Iris pigment epithelial cell (primary cell): ENCODE results near the gene ETF1.
A peak's percentile ranks its signal among the peaks of the same experiment; 100 is the strongest.
"Not testable (repeated sequence)": the region's sequence is repeated elsewhere in the genome, so short reads cannot be mapped to it uniquely, and the experiment has no call there.

Source experiments
- DNase-seq: peaks from one replicate; pipeline ENCODE4 v3.0.0-alpha.2; 2011; ENCODE audit warnings: low read depth

Gene ETF1

DNA sequence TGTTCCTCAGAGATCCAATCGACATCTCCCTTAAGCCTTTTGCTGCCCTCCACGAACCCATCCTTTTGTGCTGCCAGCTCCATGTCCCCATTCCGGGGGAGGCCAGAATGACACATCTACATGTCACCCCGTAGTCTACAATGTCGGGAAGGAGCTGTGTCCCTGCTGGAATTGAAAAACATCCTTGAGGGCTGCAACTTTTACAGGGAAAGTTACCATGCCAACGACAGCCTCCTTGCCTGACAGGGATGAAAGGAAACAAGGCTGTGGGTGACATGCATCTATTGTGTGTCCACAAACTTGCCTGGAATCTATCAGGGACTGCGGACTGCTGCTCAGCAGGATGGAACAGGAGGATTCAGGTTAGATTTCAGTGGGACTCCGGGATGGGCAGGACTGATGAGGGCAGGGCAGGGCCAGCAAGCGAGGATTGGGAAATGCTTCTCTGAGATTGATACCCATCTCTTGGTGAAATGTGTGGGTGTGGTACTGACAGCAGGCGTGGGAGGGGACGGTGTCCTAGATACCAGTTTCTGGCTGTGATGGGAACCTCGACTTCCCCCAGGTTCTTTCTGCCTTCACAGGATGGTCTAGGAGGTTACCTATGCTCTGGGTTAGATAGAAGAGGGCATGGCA is 52.3 kb downstream of the ETF1 start:
- no peak for DNase-seq

DNA sequence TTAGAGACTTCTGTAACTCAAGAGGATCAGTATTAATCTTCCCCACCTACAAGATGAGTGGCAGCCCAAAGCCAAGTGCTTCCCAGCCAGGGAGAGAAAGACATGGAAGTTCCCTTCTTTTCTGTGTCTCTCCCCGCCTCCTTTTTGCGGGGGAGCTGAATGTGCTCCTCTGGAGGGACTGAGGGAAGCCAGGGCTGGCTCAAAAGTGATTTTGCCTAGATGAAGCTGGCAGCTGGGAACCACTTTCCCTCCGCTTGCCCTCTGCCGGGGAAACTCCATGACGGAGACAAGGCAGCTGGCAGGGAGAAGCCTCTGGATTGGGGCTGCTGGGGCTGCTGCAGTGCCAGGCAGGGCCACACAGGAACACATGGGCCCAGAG is 53.4 kb downstream of the ETF1 start:
- DNase-seq, result no peak

GRCh38 chr5:138488481-138488945 is 54.5 kb downstream of the ETF1 start:
- DNase-seq, result peak; percentile 64

GRCh38 chr5:138482638-138483037 is 60.4 kb downstream of the ETF1 start:
- no peak for DNase-seq

GRCh38 chr5:138476918-138477317 is 66.1 kb downstream of the ETF1 start:
- no peak for DNase-seq

DNA sequence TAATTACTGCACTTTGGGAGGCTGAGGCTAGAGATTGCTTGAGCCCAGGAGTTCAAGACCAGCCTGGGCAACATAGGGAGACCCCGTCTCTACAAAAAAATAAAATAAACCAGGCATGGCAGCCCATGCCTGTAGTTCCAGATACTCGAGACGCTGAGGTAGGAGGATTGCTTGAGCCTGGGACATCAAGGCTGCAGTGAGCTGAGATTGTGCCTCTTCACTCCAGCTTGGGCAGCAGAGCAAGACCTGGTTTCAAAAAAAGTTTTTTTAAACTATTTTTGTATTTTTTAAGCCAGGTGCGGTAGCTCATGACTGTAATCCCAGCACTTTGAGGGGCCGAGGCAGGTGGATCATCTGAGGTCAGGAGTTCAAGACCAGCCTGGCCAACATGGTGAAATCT is 69.9 kb downstream of the ETF1 start:
- DNase-seq, result not testable (repeated sequence)

- DNase-seq, result no peak
Observed at GRCh38 chr5:138472353-138472752, 70.7 kb downstream of the ETF1 start.

- DNase-seq, result no peak
Observed at GRCh38 chr5:138471052-138471361, 72.0 kb downstream of the ETF1 start.

- DNase-seq, result no peak
Observed at GRCh38 chr5:138470322-138471051, 72.5 kb downstream of the ETF1 start.

DNA sequence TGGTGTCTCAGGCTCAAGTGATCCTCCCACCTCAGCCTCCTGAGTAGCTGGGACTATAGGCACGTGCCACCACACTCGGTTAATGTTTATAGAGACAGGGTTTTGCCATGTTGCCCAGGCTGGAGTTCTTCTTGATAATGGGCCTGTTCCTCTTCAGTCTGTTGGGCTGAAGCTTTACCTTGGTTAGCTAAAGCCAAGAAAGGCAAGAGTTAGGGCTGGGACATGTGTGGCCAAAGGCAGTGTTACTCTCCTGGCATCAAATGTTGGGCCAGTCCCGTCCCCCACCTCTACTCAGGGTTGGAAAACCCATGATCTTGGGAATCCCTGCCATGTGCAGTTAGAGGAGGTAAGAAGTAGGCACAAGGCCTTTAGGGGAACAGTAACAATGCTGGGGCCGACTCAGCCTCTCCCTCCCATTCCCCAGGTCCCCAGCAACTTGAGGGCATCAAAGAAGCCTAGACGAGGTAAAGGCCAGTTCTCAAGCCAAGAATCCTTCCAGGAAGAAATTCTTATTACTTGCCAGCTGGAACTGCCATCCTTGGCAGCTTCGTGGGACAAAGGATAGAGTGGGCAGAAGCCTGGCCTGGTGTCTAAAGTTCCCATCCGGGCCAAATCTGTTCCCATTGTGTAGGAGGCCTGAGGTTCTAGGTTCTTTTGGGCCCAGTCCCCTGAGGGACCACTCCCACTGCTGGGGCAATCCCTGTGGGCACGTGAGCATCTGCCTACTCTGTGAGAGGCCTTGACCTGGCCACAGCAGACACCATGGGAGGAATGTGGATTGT is 73.3 kb downstream of the ETF1 start:
- DNase-seq, result peak; percentile 65

DNA sequence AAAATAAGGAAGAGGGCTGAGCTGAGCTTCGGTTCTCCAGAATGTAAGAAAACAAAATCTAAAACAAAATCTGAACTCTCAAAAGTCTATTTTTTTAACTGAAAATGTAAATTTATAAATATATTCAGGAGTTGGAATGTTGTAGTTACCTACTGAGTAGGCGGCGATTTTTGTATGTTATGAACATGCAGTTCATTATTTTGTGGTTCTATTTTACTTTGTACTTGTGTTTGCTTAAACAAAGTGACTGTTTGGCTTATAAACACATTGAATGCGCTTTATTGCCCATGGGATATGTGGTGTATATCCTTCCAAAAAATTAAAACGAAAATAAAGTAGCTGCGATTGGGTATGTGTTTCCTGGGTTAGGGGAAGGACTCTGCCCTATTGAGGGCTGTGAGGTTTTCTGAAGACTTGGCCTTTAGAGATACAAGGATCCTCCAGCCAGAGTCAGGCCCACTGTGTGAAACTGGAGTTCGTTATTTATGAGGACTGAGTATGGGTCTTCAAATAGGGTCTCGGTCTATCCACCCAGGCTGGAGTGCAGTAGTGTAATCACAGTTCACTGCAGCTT is 74.0 kb downstream of the ETF1 start:
- no peak for DNase-seq

GRCh38 chr5:138468133-138468965 is 74.7 kb downstream of the ETF1 start:
- no peak for DNase-seq

- DNase-seq, result no peak
Observed at GRCh38 chr5:138467711-138468132, 75.3 kb downstream of the ETF1 start.

DNA sequence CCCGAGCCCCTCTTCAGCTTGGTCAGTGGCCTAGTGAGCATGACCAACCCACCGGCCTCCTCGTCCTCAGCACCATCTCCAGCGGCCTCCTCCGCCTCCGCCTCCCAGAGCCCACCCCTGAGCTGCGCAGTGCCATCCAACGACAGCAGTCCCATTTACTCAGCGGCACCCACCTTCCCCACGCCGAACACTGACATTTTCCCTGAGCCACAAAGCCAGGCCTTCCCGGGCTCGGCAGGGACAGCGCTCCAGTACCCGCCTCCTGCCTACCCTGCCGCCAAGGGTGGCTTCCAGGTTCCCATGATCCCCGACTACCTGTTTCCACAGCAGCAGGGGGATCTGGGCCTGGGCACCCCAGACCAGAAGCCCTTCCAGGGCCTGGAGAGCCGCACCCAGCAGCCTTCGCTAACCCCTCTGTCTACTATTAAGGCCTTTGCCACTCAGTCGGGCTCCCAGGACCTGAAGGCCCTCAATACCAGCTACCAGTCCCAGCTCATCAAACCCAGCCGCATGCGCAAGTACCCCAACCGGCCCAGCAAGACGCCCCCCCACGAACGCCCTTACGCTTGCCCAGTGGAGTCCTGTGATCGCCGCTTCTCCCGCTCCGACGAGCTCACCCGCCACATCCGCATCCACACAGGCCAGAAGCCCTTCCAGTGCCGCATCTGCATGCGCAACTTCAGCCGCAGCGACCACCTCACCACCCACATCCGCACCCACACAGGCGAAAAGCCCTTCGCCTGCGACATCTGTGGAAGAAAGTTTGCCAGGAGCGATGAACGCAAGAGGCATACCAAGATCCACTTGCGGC is 75.9 kb downstream of the ETF1 start:
- DNase-seq, result no peak

- DNase-seq, result peak; percentile 36
Observed at GRCh38 chr5:138466125-138466899, 76.7 kb downstream of the ETF1 start.

DNA sequence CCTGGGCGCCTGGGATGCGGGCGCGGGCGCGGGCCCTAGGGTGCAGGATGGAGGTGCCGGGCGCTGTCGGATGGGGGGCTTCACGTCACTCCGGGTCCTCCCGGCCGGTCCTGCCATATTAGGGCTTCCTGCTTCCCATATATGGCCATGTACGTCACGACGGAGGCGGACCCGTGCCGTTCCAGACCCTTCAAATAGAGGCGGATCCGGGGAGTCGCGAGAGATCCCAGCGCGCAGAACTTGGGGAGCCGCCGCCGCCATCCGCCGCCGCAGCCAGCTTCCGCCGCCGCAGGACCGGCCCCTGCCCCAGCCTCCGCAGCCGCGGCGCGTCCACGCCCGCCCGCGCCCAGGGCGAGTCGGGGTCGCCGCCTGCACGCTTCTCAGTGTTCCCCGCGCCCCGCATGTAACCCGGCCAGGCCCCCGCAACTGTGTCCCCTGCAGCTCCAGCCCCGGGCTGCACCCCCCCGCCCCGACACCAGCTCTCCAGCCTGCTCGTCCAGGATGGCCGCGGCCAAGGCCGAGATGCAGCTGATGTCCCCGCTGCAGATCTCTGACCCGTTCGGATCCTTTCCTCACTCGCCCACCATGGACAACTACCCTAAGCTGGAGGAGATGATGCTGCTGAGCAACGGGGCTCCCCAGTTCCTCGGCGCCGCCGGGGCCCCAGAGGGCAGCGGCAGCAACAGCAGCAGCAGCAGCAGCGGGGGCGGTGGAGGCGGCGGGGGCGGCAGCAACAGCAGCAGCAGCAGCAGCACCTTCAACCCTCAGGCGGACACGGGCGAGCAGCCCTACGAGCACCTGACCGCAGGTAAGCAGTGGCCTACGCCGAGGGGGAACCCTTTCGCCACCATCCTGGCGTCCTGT is 77.5 kb downstream of the ETF1 start, which contains the start of gene EGR1:
Gene EGR1 (plus strand): TSS at position 219 of the 864 bp plus-strand sequence. CDS start 283 bp downstream, at position 502.
- DNase-seq, result peak; percentile 96

DNA sequence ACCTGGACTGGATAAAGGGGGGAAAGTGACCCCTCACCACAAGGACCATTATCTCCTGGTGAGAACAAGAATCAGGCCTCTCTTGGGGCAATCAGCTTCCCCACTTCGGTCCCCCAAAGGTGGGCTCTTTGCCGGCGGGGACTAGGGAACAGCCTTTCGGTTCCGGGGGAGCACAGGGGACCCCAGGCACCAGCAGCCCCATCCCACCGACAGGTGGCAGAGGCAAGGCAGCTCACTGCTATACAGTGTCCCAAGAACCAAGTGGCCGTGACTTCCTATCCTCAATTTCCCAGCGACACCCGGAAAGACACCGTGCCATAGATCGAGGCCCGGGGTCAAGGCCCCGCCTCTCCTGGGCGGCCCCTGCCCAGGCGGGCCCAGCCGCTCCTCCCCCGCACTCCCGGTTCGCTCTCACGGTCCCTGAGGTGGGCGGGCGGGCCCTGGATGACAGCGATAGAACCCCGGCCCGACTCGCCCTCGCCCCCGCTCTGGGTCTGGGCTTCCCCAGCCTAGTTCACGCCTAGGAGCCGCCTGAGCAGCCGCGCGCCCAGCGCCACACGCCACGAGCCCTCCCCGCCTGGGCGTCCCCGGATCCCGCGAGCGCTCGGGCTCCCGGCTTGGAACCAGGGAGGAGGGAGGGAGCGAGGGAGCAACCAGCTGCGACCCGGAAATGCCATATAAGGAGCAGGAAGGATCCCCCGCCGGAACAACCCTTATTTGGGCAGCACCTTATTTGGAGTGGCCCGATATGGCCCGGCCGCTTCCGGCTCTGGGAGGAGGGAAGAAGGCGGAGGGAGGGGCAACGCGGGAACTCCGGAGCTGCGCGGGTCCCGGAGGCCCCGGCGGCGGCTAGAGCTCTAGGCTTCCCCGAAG is 78.4 kb downstream of the ETF1 start:
- DNase-seq, result peak; percentile 99

DNA sequence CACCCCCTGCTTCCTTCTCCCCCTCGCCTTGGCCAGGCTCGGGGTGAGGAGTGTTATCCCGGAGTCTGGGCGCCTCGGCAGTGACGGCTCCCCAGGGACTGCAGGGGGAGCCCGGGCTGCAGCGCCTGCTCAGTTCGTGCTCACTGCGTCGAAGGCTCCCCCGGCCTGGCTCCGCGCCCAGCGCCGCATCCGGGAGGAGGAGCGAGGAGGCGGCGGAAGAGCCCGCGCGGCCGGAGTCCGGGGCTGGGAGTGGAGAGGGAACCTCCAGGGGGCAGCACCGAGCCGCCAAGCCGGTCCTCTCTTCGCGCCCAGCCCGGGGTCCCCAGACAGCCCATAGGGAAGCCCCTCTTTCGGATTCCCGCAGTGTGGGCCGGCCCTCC is 79.0 kb downstream of the ETF1 start:
- DNase-seq, result peak; percentile 95
